WTC11 (cell line): Measurements from ENCODE around the gene ZNF282. TPM values are rescaled to one million over a fixed set of nuclear protein-coding genes. Genes with fewer than 3 reads are reported as not detected.

ENCODE experiments used
- ATAC-seq: fragments of 200-7000 bp; cut with Tn5 transposase; 2 replicates; pipeline ENCODE4 v1.10.0; 2021; ENCODE audit warnings: mild to moderate bottlenecking, moderate library complexity
- CTCF ChIA-PET: fragments of 300-600 bp; sonication (Branson Sonifier 250); formaldehyde crosslinking; loops from one replicate; lab custom pipeline; 2021; ENCODE audit warnings: antibody characterized with exemption; lab: Charles Lee
- POLR2A ChIA-PET: fragments of 350-600 bp; sonication (Branson Sonifier 250); formaldehyde crosslinking; loops from one replicate; lab custom pipeline; 2021; ENCODE audit warnings: antibody characterized with exemption; lab: Charles Lee
- DNase-seq: peaks from one replicate; pipeline ENCODE4 v3.0.0; 2021; ENCODE audit warnings: low spot score
- H3K27ac Mint-ChIP-seq: 2 replicates; pipeline ENCODE4 v1.8.0; 2021; ENCODE audit warnings: mixed read lengths
- H3K27me3 Mint-ChIP-seq: 2 replicates; pipeline ENCODE4 v1.8.0; 2021; ENCODE audit warnings: low read depth, mild to moderate bottlenecking, moderate library complexity, mixed read lengths
- H3K36me3 Mint-ChIP-seq: 2 replicates; pipeline ENCODE4 v1.8.0; 2021; ENCODE audit warnings: mixed read lengths
- H3K4me1 Mint-ChIP-seq: 2 replicates; pipeline ENCODE4 v1.8.0; 2022; ENCODE audit warnings: mixed read lengths
- H3K4me3 Mint-ChIP-seq: 2 replicates; pipeline ENCODE4 v1.8.0; 2021; ENCODE audit warnings: mild to moderate bottlenecking, moderate library complexity, mixed read lengths
- H3K9me3 Mint-ChIP-seq: 2 replicates; pipeline ENCODE4 v1.8.0; 2021; ENCODE audit warnings: mixed read lengths
- AFF4 ChIP-seq: sonication (generic); formaldehyde crosslinking; IDR thresholded peaks from 2 replicates; pipeline ENCODE4 v1.8.1; 2023; ENCODE audit warnings: mild to moderate bottlenecking, missing genetic modification reagents, borderline replicate concordance
- ATF6 ChIP-seq: sonication (generic); formaldehyde crosslinking; IDR thresholded peaks from 2 replicates; pipeline ENCODE4 v1.8.1; 2023; ENCODE audit warnings: mild to moderate bottlenecking, missing genetic modification reagents
- CDX4 ChIP-seq: fragments of 250-450 bp; sonication (Bioruptor Pico); IDR thresholded peaks from 2 replicates; pipeline ENCODE4 v1.9.0; 2021; ENCODE audit warnings: moderate library complexity, mild to moderate bottlenecking, inconsistent platforms, borderline replicate concordance
- ERG ChIP-seq: fragments of 250-450 bp; sonication (Bioruptor Pico); IDR thresholded peaks from 2 replicates; pipeline ENCODE4 v1.8.0; 2021; ENCODE audit warnings: mild to moderate bottlenecking
- FOXJ3 ChIP-seq: sonication (generic); formaldehyde crosslinking; IDR thresholded peaks from 2 replicates; pipeline ENCODE4 v1.9.0; 2021; ENCODE audit warnings: missing genetic modification reagents, mild to moderate bottlenecking, borderline replicate concordance
- GRHL2 ChIP-seq: fragments of 250-450 bp; sonication (Bioruptor Pico); IDR thresholded peaks from 2 replicates; pipeline ENCODE4 v1.8.0; 2022; ENCODE audit warnings: mild to moderate bottlenecking, moderate library complexity; ENCODE audit not compliant: insufficient replicate concordance, severe bottlenecking
- IRF1 ChIP-seq: sonication (generic); formaldehyde crosslinking; IDR thresholded peaks from 2 replicates; pipeline ENCODE4 v1.8.0; 2023; ENCODE audit warnings: missing genetic modification reagents
- JAZF1 ChIP-seq: fragments of 250-450 bp; sonication (Bioruptor Pico); IDR thresholded peaks from 2 replicates; pipeline ENCODE4 v1.9.0; 2021; ENCODE audit warnings: moderate library complexity, mild to moderate bottlenecking, inconsistent platforms
- MXD4 ChIP-seq: fragments of 250-450 bp; sonication (Bioruptor Pico); IDR thresholded peaks from 2 replicates; pipeline ENCODE4 v1.8.0; 2021; ENCODE audit warnings: mild to moderate bottlenecking, moderate library complexity, borderline replicate concordance
- MYBL2 ChIP-seq: sonication (generic); formaldehyde crosslinking; IDR thresholded peaks from 2 replicates; pipeline ENCODE4 v1.8.1; 2023; ENCODE audit warnings: mild to moderate bottlenecking, moderate library complexity, missing genetic modification reagents
- NR2C2 ChIP-seq: sonication (generic); formaldehyde crosslinking; IDR thresholded peaks from 2 replicates; pipeline ENCODE4 v1.8.0; 2022; ENCODE audit warnings: mild to moderate bottlenecking, missing genetic modification reagents
- RELA ChIP-seq: sonication (generic); formaldehyde crosslinking; IDR thresholded peaks from 2 replicates; pipeline ENCODE4 v1.8.1; 2022; ENCODE audit warnings: missing genetic modification reagents, mild to moderate bottlenecking, borderline replicate concordance
- RORB ChIP-seq: fragments of 250-450 bp; sonication (Bioruptor Pico); IDR thresholded peaks from 2 replicates; pipeline ENCODE4 v1.9.0; 2021; ENCODE audit warnings: mild to moderate bottlenecking
- SMAD4 ChIP-seq: sonication (generic); formaldehyde crosslinking; IDR thresholded peaks from 2 replicates; pipeline ENCODE4 v1.8.0; 2022; ENCODE audit warnings: mild to moderate bottlenecking, missing genetic modification reagents
- TCF7 ChIP-seq: sonication (generic); formaldehyde crosslinking; IDR thresholded peaks from 2 replicates; pipeline ENCODE4 v1.8.0; 2022; ENCODE audit warnings: mild to moderate bottlenecking, low read depth, missing genetic modification reagents, moderate library complexity
- ZBTB21 ChIP-seq: sonication (generic); formaldehyde crosslinking; IDR thresholded peaks from 2 replicates; pipeline ENCODE4 v1.8.1; 2023; ENCODE audit warnings: mild to moderate bottlenecking, missing genetic modification reagents, borderline replicate concordance
- ZNF219 ChIP-seq: sonication (generic); formaldehyde crosslinking; IDR thresholded peaks from 2 replicates; pipeline ENCODE4 v1.8.0; 2023; ENCODE audit warnings: missing genetic modification reagents, mild to moderate bottlenecking, borderline replicate concordance
- total RNA-seq: library from RNA; stranded (reverse); gene quantifications from 3 replicates; pipeline ENCODE4 v1.2.3, GENCODE V29; 2021

The ZNF282 gene
- total RNA-seq, 1 experiment from 2014 or later: 38.5 TPM

GRCh38 chr7:149196705-149197171 lies 1.4 kb downstream of the ZNF282 start (continued):
- no peak for TF ChIP-seq AFF4 (CRISPR knock-in tag)
- TF ChIP-seq ATF6 (CRISPR knock-in tag): no peak

GRCh38 chr7:149197675-149198074 lies 2.3 kb downstream of the ZNF282 start:
- Mint-ChIP-seq H3K27ac (peak overlapping the region; percentile 70; the same call in 1 of the 2 replicates), H3K27me3 (no peaks in the 10 kb centered on the region), H3K36me3 (peaks cover 47% of the 10 kb centered on the region), H3K9me3 (peaks cover 5% of the 10 kb centered on the region), H3K4me1 (peaks cover 13% of the 10 kb centered on the region), H3K4me3 (peak overlapping the region; percentile 88; the same call in 1 of the 2 replicates)
- POLR2A ChIA-PET: interaction anchor here (0.7 kb wide), 1 partner anchor 937 kb away, joined by 3 read pairs; no protein-coding TSS in a partner anchor
- no peak for TF ChIP-seq MXD4
- no peak for TF ChIP-seq TCF7 (CRISPR knock-in tag)
- no peak for DNase-seq
- no peak for ATAC-seq
- CTCF ChIA-PET: no interaction called here

GRCh38 chr7:149198161-149198816 lies 2.9 kb downstream of the ZNF282 start:
- ChIA-PET CTCF (no interaction called here), POLR2A (no interaction called here)
- H3K36me3 Mint-ChIP-seq: peaks cover 53% of the 10 kb centered on the region

GRCh38 chr7:149199234-149199995 lies 4.1 kb downstream of the ZNF282 start:
- ChIA-PET CTCF (interaction anchor here (0.6 kb wide), 1 partner anchor 186 kb away, joined by 4 read pairs; no protein-coding TSS in a partner anchor), POLR2A (no interaction called here)
- DNase-seq (no peak), ATAC-seq (no peak)
- no peak overlapping the region; the same call in 1 of the 2 replicates for H3K27ac Mint-ChIP-seq
- H3K36me3 Mint-ChIP-seq: peaks cover 65% of the 10 kb centered on the region
- H3K4me3 Mint-ChIP-seq: no peak overlapping the region
- H3K9me3 Mint-ChIP-seq: peaks cover 5% of the 10 kb centered on the region
- H3K27me3 Mint-ChIP-seq: no peaks in the 10 kb centered on the region
- peaks cover 17% of the 10 kb centered on the region for H3K4me1 Mint-ChIP-seq
- TF ChIP-seq RORB (CRISPR knock-in tag): no peak
- TF ChIP-seq MXD4: no peak
- TF ChIP-seq IRF1: no peak
- no peak for TF ChIP-seq SMAD4 (CRISPR knock-in tag)
- no peak for TF ChIP-seq ZBTB21 (CRISPR knock-in tag)
- no peak for TF ChIP-seq JAZF1
- no peak for TF ChIP-seq ERG (CRISPR knock-in tag)
- no peak for TF ChIP-seq GRHL2 (CRISPR knock-in tag)

More at GRCh38 chr7:149198161-149198816, 2.9 kb downstream of the ZNF282 start:
- Mint-ChIP-seq H3K4me3 (no peak overlapping the region), H3K27me3 (no peaks in the 10 kb centered on the region), H3K27ac (no peak overlapping the region)
- TF ChIP-seq RELA (no peak), CDX4 (no peak), IRF1 (no peak), NR2C2 (CRISPR knock-in tag) (no peak), ZNF219 (CRISPR knock-in tag) (no peak), FOXJ3 (CRISPR knock-in tag) (no peak), MYBL2 (CRISPR knock-in tag) (no peak)
- TF ChIP-seq, all 79 proteins: peak for 0
- DNase-seq (no peak), ATAC-seq (no peak)
- Mint-ChIP-seq H3K9me3 (peaks cover 5% of the 10 kb centered on the region), H3K4me1 (peaks cover 13% of the 10 kb centered on the region)
